Stimulated activated CD8-positive, alpha-beta memory T cell treated with anti-CD3 and anti-CD28 coated beads, Interleukin-15, amount 100 ng/mL, for 48 hours (primary cell): Measurements from ENCODE around the gene TNS1.

ENCODE experiments used
- DNase-seq, 2 donors: peaks; one replicate each; pipeline ENCODE4 v3.0.0-alpha.2; 2020; ENCODE audit warnings: low read depth in 2 of 2

The TNS1 gene

GRCh38 chr2:217980036-217980435, 22.8 kb downstream of the TNS1 start:
- no peak for DNase-seq

GRCh38 chr2:217979151-217979811, 23.5 kb downstream of the TNS1 start:
- no peak for DNase-seq

GRCh38 chr2:217978536-217979150, 24.2 kb downstream of the TNS1 start:
- DNase-seq: no peak

GRCh38 chr2:217977840-217978535, 24.8 kb downstream of the TNS1 start:
- no peak for DNase-seq

- no peak for DNase-seq
Observed at GRCh38 chr2:217976301-217976700, 26.5 kb downstream of the TNS1 start.

GRCh38 chr2:217975626-217976025, 27.2 kb downstream of the TNS1 start:
- no peak for DNase-seq

GRCh38 chr2:217974389-217975005, 28.3 kb downstream of the TNS1 start:
- DNase-seq: no peak

- no peak for DNase-seq
Observed at GRCh38 chr2:217973008-217973787, 29.6 kb downstream of the TNS1 start.

GRCh38 chr2:217972490-217972889, 30.3 kb downstream of the TNS1 start:
- no peak for DNase-seq

GRCh38 chr2:217972037-217972436, 30.8 kb downstream of the TNS1 start:
- no peak for DNase-seq

- DNase-seq: no peak
Observed at GRCh38 chr2:217971166-217971565, 31.6 kb downstream of the TNS1 start.

GRCh38 chr2:217970206-217970605, 32.6 kb downstream of the TNS1 start:
- no peak for DNase-seq

GRCh38 chr2:217969588-217969987, 33.2 kb downstream of the TNS1 start:
- no peak for DNase-seq

GRCh38 chr2:217968023-217968422, 34.8 kb downstream of the TNS1 start:
- DNase-seq: no peak

- no peak for DNase-seq
Observed at GRCh38 chr2:217966423-217967070, 36.2 kb downstream of the TNS1 start.

- no peak for DNase-seq
Observed at GRCh38 chr2:217964275-217965161, 38.3 kb downstream of the TNS1 start.

GRCh38 chr2:217960351-217960750, 42.4 kb downstream of the TNS1 start:
- no peak for DNase-seq

- no peak for DNase-seq
Observed at GRCh38 chr2:217959723-217960122, 43.1 kb downstream of the TNS1 start.

GRCh38 chr2:217958884-217959225, 43.9 kb downstream of the TNS1 start:
- DNase-seq: no peak

- no peak for DNase-seq
Observed at GRCh38 chr2:217958206-217958883, 44.5 kb downstream of the TNS1 start.
